NCI-H1436 (cell line): Measurements from ENCODE around the gene SLBP.
"Not testable (repeated sequence)": the region's sequence is repeated elsewhere in the genome, so short reads cannot be mapped to it uniquely, and the experiment has no call there.

ENCODE experiments used
- DNase-seq: peaks from one replicate; lab custom pipeline; 2025; lab: John Stamatoyannopoulos, UW

The SLBP gene

DNA sequence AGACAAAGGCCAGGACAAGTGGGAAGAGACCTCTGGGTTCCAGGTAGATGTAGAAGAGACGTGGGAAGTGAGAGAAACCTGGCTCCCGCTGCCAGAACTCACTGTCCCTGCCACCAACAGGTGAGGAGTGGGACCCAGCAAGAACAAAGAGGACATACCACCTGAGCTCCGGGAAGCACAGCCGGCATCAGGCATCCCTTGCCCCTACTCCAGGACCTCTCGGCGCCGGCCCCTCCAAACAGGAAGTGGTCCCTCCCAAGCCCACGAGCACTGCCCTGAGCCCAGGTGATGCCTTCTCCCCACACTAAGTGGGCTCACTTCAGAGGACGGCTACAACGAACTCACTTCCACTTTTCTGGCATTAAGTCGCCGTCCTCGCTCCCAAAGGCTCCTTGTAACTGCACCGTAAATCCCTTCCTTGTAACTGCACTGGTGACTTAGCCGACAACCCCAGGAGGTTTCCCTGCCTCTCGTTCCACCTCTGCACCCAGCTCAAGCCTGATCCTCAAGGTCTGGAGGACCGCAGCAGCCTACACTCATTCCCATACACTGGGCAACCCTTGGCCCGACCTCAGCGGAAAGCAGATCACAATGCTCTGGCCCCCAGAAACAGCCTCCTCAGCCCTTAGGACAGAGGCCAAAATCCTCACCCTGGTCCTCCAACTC lies 36.9 kb downstream of the SLBP start:
- DNase-seq = no peak

DNA sequence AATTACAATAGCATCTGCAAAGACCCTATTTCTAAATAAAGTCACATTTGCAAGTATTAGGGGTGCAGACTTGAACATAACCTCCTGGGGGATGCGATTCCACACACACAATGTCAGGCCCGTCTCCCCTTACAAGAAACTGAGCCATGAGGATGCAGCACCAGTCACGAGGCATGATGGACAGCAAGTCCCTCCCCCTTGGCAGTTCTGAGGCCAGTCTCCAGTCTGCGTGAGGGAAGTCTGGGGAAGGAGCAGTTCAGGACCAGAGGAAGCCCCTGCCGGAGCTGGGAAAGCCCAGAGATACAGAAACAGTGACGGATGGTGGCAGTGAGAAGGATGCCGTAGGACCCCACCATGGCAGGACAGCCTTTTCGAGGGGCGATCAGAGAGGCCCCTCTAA lies 37.4 kb downstream of the SLBP start:
- DNase-seq = no peak

DNA sequence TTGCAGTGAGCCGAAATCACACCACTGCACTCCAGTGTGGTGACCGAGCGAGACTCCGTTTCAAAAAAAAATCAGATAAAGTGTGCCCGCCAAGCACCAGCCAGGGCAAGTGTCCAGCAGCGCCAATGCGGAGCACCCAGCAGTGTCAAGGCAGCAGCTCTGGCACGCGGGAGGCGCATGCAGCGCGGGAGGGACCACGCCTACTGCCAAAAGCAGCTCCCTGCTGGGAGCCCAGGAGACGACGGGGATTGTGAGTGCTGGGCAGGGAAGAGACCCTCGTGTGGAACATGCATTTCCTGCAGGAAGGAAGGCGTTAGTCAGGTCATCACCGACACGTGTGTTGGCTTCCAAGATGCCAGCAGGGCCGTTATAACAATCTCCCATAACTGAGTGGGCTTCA lies 38.4 kb downstream of the SLBP start:
- DNase-seq = no peak

DNA sequence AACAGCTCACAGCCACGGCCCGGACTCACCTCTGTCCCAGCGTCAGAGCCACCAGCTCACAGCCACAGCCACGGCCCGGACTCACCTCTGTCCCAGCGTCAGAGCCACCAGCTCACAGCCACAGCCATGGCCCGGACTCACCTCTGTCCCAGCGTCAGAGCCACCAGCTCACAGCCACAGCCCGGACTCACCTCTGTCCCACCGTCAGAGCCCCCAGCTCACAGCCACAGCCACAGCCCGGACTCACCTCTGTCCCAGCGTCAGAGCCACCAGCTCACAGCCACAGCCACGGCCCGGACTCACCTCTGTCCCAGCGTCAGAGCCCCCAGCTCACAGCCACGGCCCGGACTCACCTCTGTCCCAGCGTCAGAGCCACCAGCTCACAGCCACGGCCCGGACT lies 41.1 kb downstream of the SLBP start:
- DNase-seq = not testable (repeated sequence)

DNA sequence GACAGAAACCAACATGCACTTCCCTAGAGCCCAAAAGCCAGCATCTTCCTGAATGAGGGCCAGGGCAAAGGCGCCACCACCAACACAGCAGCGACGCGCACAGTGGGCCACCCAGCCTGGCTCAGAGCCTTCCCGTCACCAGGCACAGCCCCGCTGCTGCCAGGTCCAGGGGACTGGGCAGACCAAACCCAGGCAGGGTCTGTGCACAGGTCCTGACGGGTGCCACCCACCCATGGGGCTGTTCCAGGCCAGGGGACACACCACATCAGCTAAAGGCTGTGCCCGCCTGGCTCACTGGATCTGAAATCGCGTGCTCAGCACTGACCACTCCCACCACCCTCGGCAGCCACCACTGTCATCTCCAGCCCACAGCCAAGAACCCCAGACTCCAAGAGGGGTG lies 41.8 kb downstream of the SLBP start:
- DNase-seq = no peak

DNA sequence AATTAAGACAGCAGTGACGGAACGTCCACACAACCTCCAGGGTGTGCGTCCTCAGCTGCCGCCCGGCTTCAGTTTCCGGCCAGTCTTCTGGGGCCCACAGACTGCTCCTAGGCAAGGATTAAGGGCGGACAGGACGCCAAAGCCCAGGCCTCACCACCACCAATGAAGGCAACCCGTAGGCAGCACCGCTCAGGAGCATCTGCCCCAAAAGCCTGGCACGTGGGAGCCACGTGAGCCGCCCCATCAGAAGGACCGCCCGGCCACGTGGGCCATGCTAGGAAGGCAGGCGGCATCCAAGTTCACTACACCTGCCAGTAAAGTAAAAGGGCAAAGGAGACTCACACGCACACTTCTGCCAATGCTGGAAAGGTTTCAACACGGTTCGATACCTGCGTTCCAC lies 42.3 kb downstream of the SLBP start:
- no peak for DNase-seq

DNA sequence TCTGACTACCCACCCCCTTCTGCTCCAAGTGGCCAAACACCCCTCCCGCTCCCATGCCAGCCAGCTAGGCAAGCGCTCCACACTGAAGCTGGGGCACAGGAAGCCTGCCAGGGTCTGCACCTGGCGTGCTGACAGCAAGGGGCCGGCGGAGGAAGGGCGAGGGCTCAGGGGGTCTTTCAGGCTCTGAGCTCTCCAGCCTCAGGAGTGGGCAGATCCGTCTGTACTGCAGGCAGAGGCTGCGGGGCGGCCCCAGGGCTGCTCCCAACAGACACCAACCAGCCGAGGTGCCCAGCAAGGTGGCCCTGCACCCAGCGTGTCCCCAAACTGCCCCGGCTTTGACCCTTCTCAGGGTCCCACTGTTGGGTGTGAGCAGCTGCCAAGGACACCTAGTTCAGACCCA lies 42.8 kb downstream of the SLBP start:
- no peak for DNase-seq

DNA sequence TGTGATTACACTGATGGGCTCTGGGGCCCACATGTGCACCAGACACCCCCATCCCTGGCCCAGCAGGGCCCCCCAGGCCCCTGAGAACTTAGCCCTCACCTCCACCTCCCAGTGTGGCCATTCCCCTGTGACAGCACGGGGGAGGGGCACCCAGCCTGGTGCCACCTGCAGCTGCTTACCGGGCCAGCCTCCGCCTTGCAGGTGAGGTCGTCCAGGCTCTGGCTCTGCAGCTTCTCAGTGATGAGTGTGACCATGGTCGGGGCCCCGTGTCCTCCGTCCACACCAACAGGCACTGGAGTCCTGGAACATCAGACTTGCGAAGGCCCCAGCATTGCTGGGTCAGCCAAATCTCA lies 43.7 kb downstream of the SLBP start:
- DNase-seq = no peak

DNA sequence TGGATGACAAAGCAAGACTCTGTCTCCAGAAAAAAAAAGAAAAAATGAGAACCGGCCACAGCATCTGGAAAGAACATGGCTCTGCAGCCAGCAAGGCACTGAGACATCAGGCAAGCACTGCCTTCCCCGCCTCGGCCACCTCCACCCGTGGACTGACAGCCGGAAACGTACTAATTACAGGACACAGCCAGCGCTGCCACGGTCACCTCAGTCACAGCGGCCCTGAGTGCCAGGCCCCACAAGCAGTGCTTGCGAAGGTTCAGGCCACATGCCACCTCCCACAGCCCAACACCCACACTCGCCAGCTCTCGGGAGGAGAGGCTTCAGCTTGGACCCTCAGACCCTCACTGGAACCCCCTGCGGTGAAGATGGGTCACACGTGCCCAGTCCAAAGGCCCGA lies 44.8 kb downstream of the SLBP start:
- DNase-seq = no peak

DNA sequence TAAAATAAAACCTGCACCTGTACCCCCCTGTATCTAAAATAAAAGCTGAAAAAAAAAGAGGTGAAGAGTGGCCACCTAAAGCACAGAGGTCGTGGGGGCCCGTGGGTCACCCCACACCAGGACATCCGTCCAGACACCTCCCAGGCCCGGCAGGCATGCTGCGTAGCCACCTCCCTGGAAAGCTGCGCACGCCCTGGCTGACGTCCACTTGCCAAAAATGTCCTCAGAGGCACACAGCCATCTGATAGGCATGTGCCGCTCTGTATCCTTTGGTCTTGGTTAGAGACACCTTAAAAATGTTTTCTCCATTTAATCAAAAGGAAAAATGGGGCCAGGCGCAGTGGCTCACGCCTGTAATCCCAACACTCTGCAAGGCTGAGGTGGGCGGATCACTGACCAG lies 45.7 kb downstream of the SLBP start:
- DNase-seq = no peak

DNA sequence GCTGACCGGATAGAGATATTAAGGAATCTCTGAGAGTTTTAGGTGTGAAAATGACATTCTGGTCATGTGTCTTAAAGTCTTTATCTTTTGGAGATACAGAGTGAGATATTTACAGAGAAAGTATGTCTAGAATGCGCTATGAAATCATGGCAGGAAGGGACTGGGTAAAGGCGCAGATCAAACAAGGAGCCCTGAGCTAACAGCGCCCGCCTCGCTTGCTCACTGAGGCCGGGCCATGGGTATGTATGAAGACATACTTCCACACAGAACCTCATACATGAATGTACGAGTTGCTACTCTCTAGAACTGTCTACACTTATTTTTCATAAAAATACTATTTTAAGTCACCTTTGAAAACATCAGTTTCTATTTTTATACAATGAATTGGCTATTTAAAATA lies 48.0 kb downstream of the SLBP start:
- DNase-seq = no peak

DNA sequence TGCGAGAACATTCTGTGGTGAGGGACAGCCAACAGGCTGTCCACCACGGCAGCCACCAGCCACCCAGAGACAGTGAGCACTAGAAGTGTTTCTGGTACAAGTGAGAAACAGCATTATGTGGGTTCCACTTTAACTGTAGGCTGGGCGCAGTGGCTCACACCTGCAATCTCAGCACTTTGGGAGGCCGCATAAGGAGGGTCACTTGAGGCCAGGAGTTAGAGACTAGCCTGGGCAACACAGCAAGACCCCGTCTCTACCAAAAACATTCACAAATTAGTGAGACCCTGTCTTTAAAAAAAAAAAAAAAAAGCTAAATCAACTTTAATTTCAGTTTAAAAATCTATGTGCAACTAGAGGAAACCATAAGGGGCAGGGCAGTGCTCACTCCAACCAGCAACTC lies 48.6 kb downstream of the SLBP start:
- no peak for DNase-seq

DNA sequence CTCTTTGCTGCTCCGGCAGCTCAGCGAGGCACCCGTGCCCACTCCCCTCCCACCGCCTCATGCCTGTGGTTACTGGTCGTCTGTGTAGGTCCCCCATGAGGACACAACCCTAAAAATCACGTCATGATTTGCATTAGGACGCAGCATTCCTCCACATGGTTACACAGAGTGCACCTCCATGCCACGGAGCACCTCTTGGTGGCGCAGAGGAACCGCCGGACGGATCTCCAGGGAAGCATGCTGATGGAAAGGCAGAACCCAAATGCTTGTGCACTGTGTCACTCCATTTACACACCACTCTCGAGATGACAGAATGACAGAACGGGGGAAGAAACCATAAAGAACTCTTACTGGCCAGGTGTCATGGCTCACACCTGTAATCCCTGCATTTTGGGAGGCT lies 50.4 kb downstream of the SLBP start:
- DNase-seq = no peak

DNA sequence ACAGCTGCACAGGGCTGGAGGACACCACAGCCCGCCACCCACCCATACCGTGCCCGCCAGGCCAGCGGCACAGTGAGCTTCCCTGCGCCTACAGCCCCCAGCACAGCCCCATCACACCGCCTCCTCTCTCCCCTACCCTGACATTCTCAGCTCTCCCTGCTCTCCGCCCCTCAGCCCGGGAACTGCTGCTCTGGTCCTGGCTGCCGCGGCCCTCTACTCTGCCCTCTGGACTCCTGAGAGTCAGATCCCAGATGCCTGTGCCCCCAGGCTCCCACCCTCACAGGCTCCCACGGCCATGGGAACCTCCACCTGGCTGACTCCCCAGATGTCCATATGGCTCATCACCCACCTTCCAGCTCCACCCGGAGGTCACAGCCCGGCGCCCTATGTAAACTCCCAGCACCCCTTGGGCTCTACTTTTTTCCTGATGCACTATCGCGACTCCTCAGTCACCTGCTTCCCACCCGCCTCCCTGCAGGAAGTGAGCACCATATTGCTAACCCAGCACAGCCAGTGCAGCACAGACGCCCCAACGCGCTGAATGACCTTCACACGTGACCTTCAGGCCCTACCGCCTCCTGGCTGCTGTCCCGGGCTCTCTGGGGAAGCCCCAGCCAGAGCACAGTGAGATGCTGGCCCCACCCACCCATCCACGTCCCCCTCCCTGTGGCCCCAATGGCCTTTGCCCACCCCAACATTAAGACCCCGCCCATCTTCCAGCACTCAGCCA lies 51.0 kb downstream of the SLBP start:
- no peak for DNase-seq

DNA sequence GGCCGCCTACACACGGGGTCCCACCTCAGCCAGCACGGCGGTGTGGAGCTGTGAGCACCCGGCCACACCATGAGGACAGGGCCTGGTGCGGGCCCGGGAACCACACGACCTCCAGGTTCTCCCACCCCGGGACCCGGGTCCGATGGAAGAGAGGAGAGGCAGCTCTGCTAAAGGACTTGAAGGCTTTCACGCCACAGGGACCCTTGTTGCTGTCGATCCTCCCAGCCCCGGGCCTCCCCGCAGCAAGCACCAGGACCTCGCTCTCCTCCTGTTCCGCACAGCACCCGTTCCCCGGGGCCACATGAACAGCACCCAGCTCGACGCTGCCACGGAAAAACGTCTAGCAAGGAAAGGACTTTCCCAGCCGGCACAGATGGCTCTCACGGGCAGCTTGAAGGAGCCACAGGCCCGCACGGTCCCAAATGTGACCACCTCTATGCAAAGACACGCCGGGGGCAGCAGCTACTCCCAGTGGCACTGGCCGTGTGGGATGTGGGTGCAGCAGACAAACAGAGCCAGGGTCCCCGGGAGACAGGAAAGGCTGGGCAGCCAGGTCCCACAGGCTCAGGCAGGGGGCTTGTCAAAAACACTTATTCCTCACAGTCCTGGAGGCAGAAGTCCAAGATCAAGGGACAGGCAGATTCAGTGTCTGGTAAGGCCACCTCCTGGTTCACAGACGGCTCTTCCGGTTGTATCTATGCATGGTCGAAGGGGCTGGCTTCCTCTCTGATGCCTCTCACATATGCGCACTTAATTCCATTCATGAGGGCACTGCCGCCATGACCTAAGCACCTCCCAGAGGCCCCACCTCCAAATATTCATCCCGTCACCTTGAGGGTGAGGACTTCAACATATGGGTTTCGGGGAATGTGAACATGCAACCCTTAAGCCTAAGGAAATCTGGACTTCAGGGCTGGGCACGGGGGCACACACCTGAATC lies 52.7 kb downstream of the SLBP start:
- DNase-seq = no peak

DNA sequence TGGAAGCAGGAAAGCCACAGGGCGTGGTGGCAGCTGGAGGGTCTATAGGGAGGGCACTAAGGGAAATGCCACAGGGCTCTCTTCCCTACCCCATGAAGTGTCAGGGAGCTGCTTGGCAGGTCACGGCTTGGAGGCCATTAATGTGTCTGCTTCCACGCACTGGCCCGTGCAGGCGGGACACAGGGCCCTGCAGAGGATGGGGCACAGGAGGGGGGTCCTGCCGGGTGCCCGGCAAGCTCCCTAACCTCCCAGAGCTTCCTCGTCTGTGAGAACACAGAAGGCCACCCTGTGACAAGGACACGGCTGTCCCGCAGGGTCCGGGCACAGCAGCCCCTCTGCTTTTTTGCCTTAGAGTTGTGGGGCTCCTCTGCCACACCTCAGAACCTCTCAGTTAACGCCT lies 53.5 kb downstream of the SLBP start:
- DNase-seq = no peak

DNA sequence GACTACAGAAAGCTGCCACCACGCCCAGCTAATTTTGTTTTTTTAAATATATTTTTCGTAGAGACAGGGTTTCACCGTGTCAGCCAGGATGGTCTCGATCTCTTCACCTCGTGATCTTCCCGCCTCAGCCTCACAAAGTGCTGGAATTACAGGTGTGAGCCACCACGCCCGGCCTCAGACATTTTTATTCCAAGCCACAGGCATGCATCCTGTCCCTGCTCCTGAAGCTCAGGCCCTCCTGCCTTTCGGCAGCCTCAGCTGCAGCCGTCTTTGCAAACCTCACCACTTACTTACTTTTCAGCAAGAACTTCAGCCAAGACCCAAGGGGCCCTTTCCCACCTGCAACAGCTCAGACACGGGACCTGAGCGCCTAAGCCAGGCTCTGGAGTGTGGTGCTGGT lies 54.0 kb downstream of the SLBP start:
- no peak for DNase-seq

DNA sequence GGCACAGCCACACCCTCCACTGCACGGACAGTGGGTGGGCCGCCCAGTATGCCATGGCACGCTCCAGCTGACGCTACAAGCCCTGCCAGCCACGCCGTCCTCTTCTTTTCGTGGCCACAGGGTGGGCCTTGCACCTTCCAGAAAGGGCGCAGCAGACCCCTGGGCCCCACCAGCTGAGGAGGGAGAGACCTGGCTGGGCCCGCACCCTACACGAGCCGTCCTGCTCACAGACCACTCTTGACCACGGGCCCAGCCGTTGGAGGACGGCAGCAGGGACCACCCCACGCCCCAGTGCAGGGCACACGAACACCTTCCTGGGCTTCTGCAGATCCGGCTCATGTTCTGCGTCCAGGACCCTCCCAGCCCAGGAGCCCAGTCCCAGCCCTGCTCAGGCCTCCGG lies 55.1 kb downstream of the SLBP start:
- no peak for DNase-seq

DNA sequence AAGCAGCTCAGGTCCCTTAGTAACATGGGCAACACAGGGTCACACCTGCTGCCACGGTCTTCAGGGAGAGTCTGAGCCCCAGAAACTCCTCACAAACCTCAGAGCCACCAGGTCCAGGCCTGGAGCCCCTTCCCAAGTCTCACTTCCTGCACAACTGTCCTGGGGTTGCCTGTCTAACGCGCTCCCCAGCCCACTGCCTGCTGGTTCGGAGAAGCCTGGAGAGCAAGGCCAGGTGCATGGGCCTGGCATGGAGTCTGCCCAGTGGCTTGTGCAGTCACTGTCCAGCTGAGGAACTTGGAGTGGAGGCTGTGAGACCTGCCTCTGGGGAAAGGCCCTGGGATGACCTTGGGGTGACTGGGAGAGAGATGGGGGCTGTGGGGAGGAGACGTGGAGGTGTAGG lies 56.0 kb downstream of the SLBP start:
- DNase-seq = no peak

DNA sequence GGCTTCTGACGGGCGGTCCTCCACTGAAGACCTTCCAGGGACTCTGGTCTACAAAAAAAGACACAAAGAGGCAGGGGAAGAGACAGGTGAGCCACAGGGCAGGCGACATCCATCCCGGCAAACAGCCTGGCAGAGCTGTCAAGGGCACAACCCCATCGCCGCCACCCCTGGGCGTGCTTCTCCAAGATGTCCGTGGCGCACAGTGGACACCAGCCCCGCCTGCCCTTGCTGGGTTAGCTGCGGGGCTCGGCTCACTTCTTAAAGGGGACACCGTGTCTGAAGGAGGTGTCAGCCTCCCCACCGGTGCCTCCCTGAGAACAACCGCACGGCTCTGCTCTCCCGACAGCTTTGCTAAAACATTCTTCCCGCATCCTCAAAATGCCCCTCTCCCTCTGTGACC lies 56.4 kb downstream of the SLBP start:
- no peak for DNase-seq

DNA sequence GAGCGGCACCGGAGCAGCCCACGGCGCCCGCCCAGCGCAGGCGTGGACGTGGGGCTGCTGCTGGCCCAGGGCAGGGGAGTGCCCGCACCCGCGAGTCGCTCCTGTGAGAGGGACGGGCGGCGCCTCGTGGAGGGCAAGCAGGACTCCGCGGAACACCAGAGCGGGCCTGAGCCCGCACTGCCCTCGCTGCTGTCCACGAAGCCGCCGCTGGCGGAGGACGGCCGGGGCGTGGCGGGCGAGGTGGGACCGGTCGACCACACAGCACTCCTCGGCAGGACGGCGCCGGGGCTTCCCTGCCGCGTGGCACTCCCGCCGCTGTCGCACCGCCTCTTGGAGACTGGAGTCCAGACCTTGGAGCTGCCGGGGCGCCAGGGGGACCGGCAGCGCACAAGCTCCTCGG lies 57.0 kb downstream of the SLBP start:
- no peak for DNase-seq

DNA sequence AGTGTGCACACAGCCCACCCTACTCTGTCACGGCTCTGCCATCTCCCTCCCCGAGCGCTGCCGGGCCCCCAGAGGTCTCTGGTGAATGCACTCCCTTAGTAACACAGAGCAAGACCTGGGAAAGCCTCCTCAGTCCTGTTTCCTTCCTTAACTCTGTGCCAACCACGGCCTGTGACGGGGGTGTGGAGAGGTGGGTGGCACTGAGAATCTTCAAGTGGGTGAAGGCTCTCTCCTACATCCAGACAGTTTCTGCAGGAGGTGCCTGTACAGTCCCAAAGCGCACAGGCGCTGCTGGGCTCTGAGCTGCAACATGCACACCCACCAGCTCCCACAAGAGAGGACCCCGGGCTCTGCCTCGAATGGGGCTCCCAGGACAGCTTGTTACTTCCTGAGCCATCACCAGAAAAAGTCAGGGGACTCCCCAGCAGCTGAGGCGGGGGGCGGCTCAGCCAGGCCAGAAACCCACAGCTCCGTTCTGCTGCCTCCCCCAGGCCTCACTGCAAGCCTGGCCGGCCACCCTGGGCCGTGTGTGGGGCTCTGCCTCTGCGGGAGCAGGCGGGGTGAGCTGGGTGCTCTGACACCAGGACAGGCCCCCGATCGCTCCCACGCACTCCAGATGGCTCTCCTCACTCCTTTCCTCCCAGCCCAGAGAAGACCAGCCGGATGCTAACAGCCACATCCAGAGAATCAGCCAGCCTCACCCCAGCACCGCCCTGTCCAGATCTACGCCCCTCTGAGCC lies 57.7 kb downstream of the SLBP start:
- no peak for DNase-seq
